HepG2 (cell line): ENCODE measurements around the gene IP6K1. TPM values are rescaled to one million over a fixed set of nuclear protein-coding genes. Genes with fewer than 3 reads are reported as not detected.

Experiments
- AHDC1 ChIP-seq: sonication (generic); formaldehyde crosslinking; IDR thresholded peaks from 2 replicates; pipeline ENCODE4 v1.5.1; 2020; ENCODE audit warnings: mild to moderate bottlenecking, missing genetic modification reagents, borderline replicate concordance
- CBFB ChIP-seq: sonication (generic); formaldehyde crosslinking; IDR thresholded peaks from 2 replicates; pipeline ENCODE4 v1.4.0; 2020; ENCODE audit warnings: missing genetic modification reagents
- CTCF ChIP-seq: sonication (generic); formaldehyde crosslinking; IDR thresholded peaks from 2 replicates; pipeline ENCODE4 v1.5.0; 2020; ENCODE audit warnings: mild to moderate bottlenecking, missing genetic modification reagents, moderate library complexity
- ELF3 ChIP-seq: IDR thresholded peaks from 2 replicates; pipeline ENCODE4 v1.6.1; 2016; ENCODE audit warnings: missing genetic modification reagents, missing compliant biosample characterization
- IRF2 ChIP-seq: IDR thresholded peaks from 2 replicates; pipeline ENCODE4 v1.6.1; 2018; ENCODE audit warnings: missing genetic modification reagents, missing compliant biosample characterization
- IRX3 ChIP-seq: sonication (generic); formaldehyde crosslinking; IDR thresholded peaks from 2 replicates; pipeline ENCODE4 v1.8.1; 2023; ENCODE audit warnings: mild to moderate bottlenecking, low read depth, missing genetic modification reagents, borderline replicate concordance
- LCORL ChIP-seq, 2 experiments: fragments of 450-650 bp in 1 of 2; sonication (generic) in 1 of 2; formaldehyde crosslinking in 1 of 2; IDR thresholded peaks; 2 replicates each; pipeline versions ENCODE4 v1.5.0 to v1.6.1; 2017 to 2020; ENCODE audit warnings: antibody characterized with exemption in 1 of 2, missing genetic modification reagents in 1 of 2
- PAXIP1 ChIP-seq: sonication (generic); formaldehyde crosslinking; conservative IDR thresholded peaks from 2 replicates; pipeline ENCODE4 v1.4.0; 2020; ENCODE audit warnings: mild to moderate bottlenecking, missing genetic modification reagents, moderate library complexity
- PHF21A ChIP-seq: sonication (generic); formaldehyde crosslinking; IDR thresholded peaks from 2 replicates; pipeline ENCODE4 v1.5.0; 2020; ENCODE audit warnings: mild to moderate bottlenecking, missing genetic modification reagents
- RNF219 ChIP-seq: sonication (generic); formaldehyde crosslinking; IDR thresholded peaks from 2 replicates; pipeline ENCODE4 v1.5.0; 2020; ENCODE audit warnings: mild to moderate bottlenecking, missing genetic modification reagents
- ZNF577 ChIP-seq: sonication (generic); formaldehyde crosslinking; IDR thresholded peaks from 2 replicates; pipeline ENCODE4 v1.4.0; 2020; ENCODE audit warnings: mild to moderate bottlenecking, low read depth, missing genetic modification reagents, borderline replicate concordance
- ZNF580 ChIP-seq: IDR thresholded peaks from 2 replicates; pipeline ENCODE4 v1.6.1; 2016; ENCODE audit warnings: low read depth, borderline replicate concordance
- polyA plus RNA-seq, 8 experiments: library from polyadenylated mRNA; depleted of rRNA in 3 of 8; stranded (reverse) in 7 of 8; unstranded in 1 of 8; fragments of >200 nt; fragmentation: Illumina TruSeq in 4 of 8; extraction: Trizol in 4 of 8; gene quantifications; 2 replicates each; pipeline versions ENCODE4 v1.2.1 to v1.2.3, GENCODE V29; 2011 to 2016; ENCODE audit warnings: low read depth in 4 of 8, missing spikeins in 1 of 8, mixed read lengths in 1 of 8; ENCODE audit not compliant: insufficient read depth in 1 of 8
- total RNA-seq, 5 experiments: library from RNA; depleted of rRNA; stranded (reverse); fragments of >200 nt; fragmentation: Illumina TruSeq; extraction: Trizol; gene quantifications; 2 replicates each; pipeline ENCODE4 v1.2.3, GENCODE V29; 2016; ENCODE audit warnings: low read depth in 1 of 5

IP6K1 gene
- total and polyA plus RNA-seq, 2 of the 13 experiments (the other 11 are each of a cell fraction or from before 2014, with no cell fraction given), result 17.7 to 29.7 TPM

- peak; percentile 57; the same call in 1 of the 2 replicates for TF ChIP-seq PAXIP1 (CRISPR knock-in tag)
- peak; percentile 19; the same call in 1 of the 2 replicates for TF ChIP-seq AHDC1 (CRISPR knock-in tag)
- TF ChIP-seq IRF2 (CRISPR knock-in tag), result peak; percentile 56; the same call in 1 of the 2 replicates
- TF ChIP-seq LCORL (IDR thresholded peaks at IDR 0.05), result no peak
- TF ChIP-seq LCORL (CRISPR knock-in tag; IDR thresholded peaks at IDR 0.05), result peak; percentile 67; the same call in 1 of the 2 replicates
- no peak for TF ChIP-seq ZNF577 (CRISPR knock-in tag)
- 0 out of 2 replicates have a peak, but pooled peaks have one; percentile 37 for TF ChIP-seq IRX3 (CRISPR knock-in tag)
- no peak; the same call in 1 of the 2 replicates for TF ChIP-seq RNF219
- TF ChIP-seq ELF3, result peak; percentile 35; the same call in 1 of the 2 replicates
- TF ChIP-seq ZNF580 (CRISPR knock-in tag), result peak; percentile 79; the same call in 1 of the 2 replicates
- TF ChIP-seq CBFB (CRISPR knock-in tag), result peak; percentile 84; the same call in 1 of the 2 replicates
- no peak; the same call in 1 of the 2 replicates for TF ChIP-seq PHF21A (CRISPR knock-in tag)
- peak; percentile 71 for TF ChIP-seq CTCF (CRISPR knock-in tag)
These were observed 97.1 kb downstream of the IP6K1 start, which contains the start of the genes MST1 and RNF123 (continued) for GRCh38 chr3:49689046-49689907.
